ENCODE data around the gene SGSM1.

GRCh38 chr22:24824250-24824649 is 18.2 kb downstream of the SGSM1 start:
- TF ChIP-seq, protein P1, sequence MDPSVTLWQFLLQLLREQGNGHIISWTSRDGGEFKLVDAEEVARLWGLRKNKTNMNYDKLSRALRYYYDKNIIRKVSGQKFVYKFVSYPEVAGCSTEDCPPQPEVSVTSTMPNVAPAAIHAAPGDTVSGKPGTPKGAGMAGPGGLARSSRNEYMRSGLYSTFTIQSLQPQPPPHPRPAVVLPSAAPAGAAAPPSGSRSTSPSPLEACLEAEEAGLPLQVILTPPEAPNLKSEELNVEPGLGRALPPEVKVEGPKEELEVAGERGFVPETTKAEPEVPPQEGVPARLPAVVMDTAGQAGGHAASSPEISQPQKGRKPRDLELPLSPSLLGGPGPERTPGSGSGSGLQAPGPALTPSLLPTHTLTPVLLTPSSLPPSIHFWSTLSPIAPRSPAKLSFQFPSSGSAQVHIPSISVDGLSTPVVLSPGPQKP (IDR thresholded peaks at IDR 0.05; ENCODE audit: borderline replicate concordance, low read depth, low read length): no peak
- TF ChIP-seq CEBPB (IDR thresholded peaks at IDR 0.05; ENCODE audit: low read depth, low read length) (no peak), RAD21 (IDR thresholded peaks at IDR 0.05; ENCODE audit: low read length) (no peak), POLR2A (IDR thresholded peaks at IDR 0.05; ENCODE audit: low read depth, low read length) (no peak), NFE2L2 (IDR thresholded peaks at IDR 0.05; ENCODE audit: low read depth, low read length) (no peak), MAZ (IDR thresholded peaks at IDR 0.05; ENCODE audit: borderline replicate concordance, low read depth, low read length) (no peak), SMC3 (IDR thresholded peaks at IDR 0.05; ENCODE audit: low read depth, low read length) (no peak), RFX5 (IDR thresholded peaks at IDR 0.05; ENCODE audit: low read depth, low read length) (no peak)
- TF ChIP-seq, protein P2, sequence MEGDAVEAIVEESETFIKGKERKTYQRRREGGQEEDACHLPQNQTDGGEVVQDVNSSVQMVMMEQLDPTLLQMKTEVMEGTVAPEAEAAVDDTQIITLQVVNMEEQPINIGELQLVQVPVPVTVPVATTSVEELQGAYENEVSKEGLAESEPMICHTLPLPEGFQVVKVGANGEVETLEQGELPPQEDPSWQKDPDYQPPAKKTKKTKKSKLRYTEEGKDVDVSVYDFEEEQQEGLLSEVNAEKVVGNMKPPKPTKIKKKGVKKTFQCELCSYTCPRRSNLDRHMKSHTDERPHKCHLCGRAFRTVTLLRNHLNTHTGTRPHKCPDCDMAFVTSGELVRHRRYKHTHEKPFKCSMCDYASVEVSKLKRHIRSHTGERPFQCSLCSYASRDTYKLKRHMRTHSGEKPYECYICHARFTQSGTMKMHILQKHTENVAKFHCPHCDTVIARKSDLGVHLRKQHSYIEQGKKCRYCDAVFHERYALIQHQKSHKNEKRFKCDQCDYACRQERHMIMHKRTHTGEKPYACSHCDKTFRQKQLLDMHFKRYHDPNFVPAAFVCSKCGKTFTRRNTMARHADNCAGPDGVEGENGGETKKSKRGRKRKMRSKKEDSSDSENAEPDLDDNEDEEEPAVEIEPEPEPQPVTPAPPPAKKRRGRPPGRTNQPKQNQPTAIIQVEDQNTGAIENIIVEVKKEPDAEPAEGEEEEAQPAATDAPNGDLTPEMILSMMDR (conservative IDR thresholded peaks at IDR 0.05; ENCODE audit: low read depth, low read length): no peak

Data from IMR-90 (cell line).